Panc1 (cell line): ENCODE data around the gene MAP6. TPM values are rescaled to one million over a fixed set of nuclear protein-coding genes. Genes with fewer than 3 reads are reported as not detected.

Experiments
- ATAC-seq: fragments of 200-7000 bp; cut with Tn5 transposase; 2 replicates; pipeline ENCODE4 v1.9.1; 2020; ENCODE audit warnings: mild to moderate bottlenecking, moderate library complexity
- BruUV-seq: library from RNA; stranded (reverse); fragments of 400-500 nt; replicated peaks from 2 replicates; lab custom pipeline; 2021; lab: Mats Ljungman, UMichigan
- CTCF ChIA-PET: fragments of 300-600 bp; sonication (Branson Sonifier 250); formaldehyde crosslinking; loops from one replicate; lab custom pipeline; 2022; ENCODE audit warnings: antibody characterized with exemption; lab: Charles Lee
- POLR2A ChIA-PET: fragments of 300-600 bp; sonication (Branson Sonifier 250); formaldehyde crosslinking; loops from one replicate; lab custom pipeline; 2022; ENCODE audit warnings: antibody characterized with exemption; lab: Charles Lee
- DNase-seq: peaks from one replicate; pipeline ENCODE4 v3.0.0-alpha.2; 2010; ENCODE audit warnings: low read depth, low spot score
- H3K27ac ChIP-seq: 2 replicates; pipeline ENCODE4 v1.5.1; 2011; ENCODE audit warnings: mild to moderate bottlenecking, low read length, inconsistent platforms
- H3K27me3 ChIP-seq: fragments of 200-500 bp; sonication (Bioruptor generic); 2 replicates; pipeline ENCODE4 v1.6.0; 2014; ENCODE audit warnings: low read length, inconsistent platforms; ENCODE audit not compliant: control insufficient read depth, insufficient read depth
- H3K36me3 ChIP-seq: fragments of 200-500 bp; sonication (Bioruptor generic); 2 replicates; pipeline ENCODE4 v1.5.1; 2014; ENCODE audit warnings: inconsistent platforms, mild to moderate bottlenecking, low read length, moderate library complexity; ENCODE audit not compliant: control insufficient read depth, insufficient read depth
- H3K4me1 ChIP-seq: 2 replicates; pipeline ENCODE4 v1.5.1; 2011; ENCODE audit warnings: inconsistent platforms, mild to moderate bottlenecking, low read length, moderate library complexity; ENCODE audit not compliant: control insufficient read depth, insufficient read depth
- H3K4me3 ChIP-seq, 2 experiments: 2 replicates each; pipeline ENCODE4 v1.5.1; 2011 to 2012; ENCODE audit warnings: low read depth in 2 of 2, low read length in 2 of 2, mild to moderate bottlenecking in 2 of 2, inconsistent platforms in 1 of 2, moderate library complexity in 1 of 2
- H3K9me3 ChIP-seq: fragments of 200-500 bp; sonication (Bioruptor generic); 2 replicates; pipeline ENCODE4 v1.5.1; 2014; ENCODE audit warnings: low read depth, mild to moderate bottlenecking, inconsistent platforms, low read length, moderate library complexity; ENCODE audit not compliant: control insufficient read depth, insufficient read depth
- CTCF ChIP-seq: fragments of 450-650 bp; IDR thresholded peaks from 2 replicates; pipeline ENCODE4 v1.5.1; 2017; ENCODE audit warnings: mild to moderate bottlenecking
- POLR2AphosphoS5 ChIP-seq: IDR thresholded peaks from 2 replicates; pipeline ENCODE4 v1.6.1; 2012; ENCODE audit warnings: mild to moderate bottlenecking, low read depth, low read length, moderate library complexity
- SIN3A ChIP-seq: IDR thresholded peaks from 2 replicates; pipeline ENCODE4 v1.6.1; 2012; ENCODE audit warnings: low read depth, mild to moderate bottlenecking, low read length, moderate library complexity, borderline replicate concordance; ENCODE audit not compliant: insufficient read depth
- TCF7L2 ChIP-seq: IDR thresholded peaks from 2 replicates; pipeline ENCODE4 v1.6.1; 2011; ENCODE audit warnings: mild to moderate bottlenecking, low read depth, low read length, inconsistent platforms
- in situ Hi-C: cut with HindIII; loops from 2 replicates; pipeline ENCODE4 v1.10.0; 2016; ENCODE audit warnings: low sequenced_read_pairs, low pct_unique_long_range_greater_than_20kb
- intact Hi-C: fragments of 100-400 bp; cut with micrococcal nuclease; formaldehyde crosslinking; loops from one replicate; pipeline ENCODE4 v1.10.0; 2022; ENCODE audit not compliant: unreplicated experiment
- total RNA-seq: library from RNA; stranded (reverse); gene quantifications from one replicate; pipeline ENCODE4 v1.2.1, GENCODE V29; 2021; ENCODE audit not compliant: unreplicated experiment
- TF ChIP-seq, protein P1 (sequence below), 2 experiments: IDR thresholded peaks; 2 replicates each; pipeline ENCODE4 v1.6.1; 2011 to 2012; ENCODE audit warnings: low read depth in 2 of 2, control low read depth in 1 of 2, low read length in 1 of 2, mild to moderate bottlenecking in 1 of 2, moderate library complexity in 1 of 2; ENCODE audit not compliant: insufficient read depth in 1 of 2

The MAP6 gene
- total RNA-seq, 1 experiment from 2014 or later = 0.21 TPM

DNA sequence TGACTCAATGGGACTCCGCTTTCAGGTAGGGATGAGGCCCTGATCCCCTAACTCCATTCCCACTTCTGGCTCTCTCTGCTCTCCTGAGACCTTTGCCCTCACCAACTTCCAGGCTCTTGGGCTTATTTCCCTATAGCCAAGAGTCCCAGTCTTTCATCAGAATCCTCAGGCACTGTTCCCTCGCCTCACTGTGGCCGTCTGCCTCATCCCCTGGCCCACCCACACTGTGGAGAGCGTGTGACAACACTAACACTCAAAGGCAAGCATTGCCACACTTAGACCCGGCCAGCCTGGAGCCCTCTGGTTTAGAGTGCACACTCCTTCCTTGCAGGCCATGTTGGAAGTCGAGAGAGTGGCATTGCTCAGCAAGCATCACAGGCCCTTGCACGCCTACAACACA, 79.8 kb downstream of the MAP6 start:
- Histone ChIP-seq H3K4me3 (no peak overlapping the region), H3K9me3 (no peaks in the 10 kb centered on the region), H3K4me1 (no peaks in the 10 kb centered on the region), H3K27ac (no peak overlapping the region), H3K27me3 (no peaks in the 10 kb centered on the region), H3K36me3 (no peaks in the 10 kb centered on the region)
- CTCF ChIA-PET = interaction anchor here (0.5 to 0.6 kb wide), 2 partner anchors 339 to 394 kb away, joined by 3 to 4 read pairs; no protein-coding TSS in a partner anchor
- DNase-seq (no peak), ATAC-seq (no peak)
- TF ChIP-seq SIN3A = no peak
- no peak for TF ChIP-seq TCF7L2
- TF ChIP-seq POLR2AphosphoS5 = no peak
- TF ChIP-seq, protein P1, sequence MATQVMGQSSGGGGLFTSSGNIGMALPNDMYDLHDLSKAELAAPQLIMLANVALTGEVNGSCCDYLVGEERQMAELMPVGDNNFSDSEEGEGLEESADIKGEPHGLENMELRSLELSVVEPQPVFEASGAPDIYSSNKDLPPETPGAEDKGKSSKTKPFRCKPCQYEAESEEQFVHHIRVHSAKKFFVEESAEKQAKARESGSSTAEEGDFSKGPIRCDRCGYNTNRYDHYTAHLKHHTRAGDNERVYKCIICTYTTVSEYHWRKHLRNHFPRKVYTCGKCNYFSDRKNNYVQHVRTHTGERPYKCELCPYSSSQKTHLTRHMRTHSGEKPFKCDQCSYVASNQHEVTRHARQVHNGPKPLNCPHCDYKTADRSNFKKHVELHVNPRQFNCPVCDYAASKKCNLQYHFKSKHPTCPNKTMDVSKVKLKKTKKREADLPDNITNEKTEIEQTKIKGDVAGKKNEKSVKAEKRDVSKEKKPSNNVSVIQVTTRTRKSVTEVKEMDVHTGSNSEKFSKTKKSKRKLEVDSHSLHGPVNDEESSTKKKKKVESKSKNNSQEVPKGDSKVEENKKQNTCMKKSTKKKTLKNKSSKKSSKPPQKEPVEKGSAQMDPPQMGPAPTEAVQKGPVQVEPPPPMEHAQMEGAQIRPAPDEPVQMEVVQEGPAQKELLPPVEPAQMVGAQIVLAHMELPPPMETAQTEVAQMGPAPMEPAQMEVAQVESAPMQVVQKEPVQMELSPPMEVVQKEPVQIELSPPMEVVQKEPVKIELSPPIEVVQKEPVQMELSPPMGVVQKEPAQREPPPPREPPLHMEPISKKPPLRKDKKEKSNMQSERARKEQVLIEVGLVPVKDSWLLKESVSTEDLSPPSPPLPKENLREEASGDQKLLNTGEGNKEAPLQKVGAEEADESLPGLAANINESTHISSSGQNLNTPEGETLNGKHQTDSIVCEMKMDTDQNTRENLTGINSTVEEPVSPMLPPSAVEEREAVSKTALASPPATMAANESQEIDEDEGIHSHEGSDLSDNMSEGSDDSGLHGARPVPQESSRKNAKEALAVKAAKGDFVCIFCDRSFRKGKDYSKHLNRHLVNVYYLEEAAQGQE (IDR thresholded peaks at IDR 0.05; ENCODE audit: insufficient read depth in 1 of 2, low read depth in 2 of 2, low read length in 1 of 2) = no peak
- TF ChIP-seq CTCF = no peak
- no TSS peak for BruUV-seq
- in situ Hi-C loops (no loop called here), intact Hi-C loops (no loop called here)
- POLR2A ChIA-PET = no interaction called here

GRCh38 chr11:75588051-75588481, 80.8 kb downstream of the MAP6 start:
- TF ChIP-seq CTCF (no peak), TCF7L2 (no peak), SIN3A (no peak), POLR2AphosphoS5 (no peak)
- TF ChIP-seq, protein P1 (IDR thresholded peaks at IDR 0.05; ENCODE audit: insufficient read depth in 1 of 2, low read depth in 2 of 2, low read length in 1 of 2) = no peak
- CTCF ChIA-PET = no interaction called here
- no TSS peak for BruUV-seq
- no peak overlapping the region for H3K4me3 ChIP-seq
- ATAC-seq (no peak), DNase-seq (no peak)
- no peaks in the 10 kb centered on the region for H3K9me3 ChIP-seq
- H3K27me3 ChIP-seq = no peaks in the 10 kb centered on the region
- intact Hi-C loops = no loop called here
- in situ Hi-C loops = no loop called here
- H3K36me3 ChIP-seq = no peaks in the 10 kb centered on the region
- H3K27ac ChIP-seq = no peak overlapping the region
- POLR2A ChIA-PET = no interaction called here
- peaks cover under 1% of the 10 kb centered on the region; the same call in 1 of the 2 replicates for H3K4me1 ChIP-seq
